SU-DHL-6 (cell line): ENCODE measurements around the gene MED31.

Experiments used
- H2AFZ ChIP-seq: fragments of 200-600 bp; sonication (generic); 2 replicates; pipeline ENCODE4 v1.6.1; 2014; ENCODE audit warnings: low read depth, mild to moderate bottlenecking, moderate library complexity, mixed read lengths, antibody characterized with exemption, low read length; ENCODE audit not compliant: severe bottlenecking
- H3F3A ChIP-seq: fragments of 200-600 bp; shearing (Covaris generic); 2 replicates; pipeline ENCODE4 v1.6.0; 2016; ENCODE audit warnings: antibody characterized with exemption, mild to moderate bottlenecking; ENCODE audit not compliant: insufficient read depth
- H3K27ac ChIP-seq: fragments of 200-600 bp; sonication (generic); 2 replicates; pipeline ENCODE4 v1.5.1; 2016; ENCODE audit warnings: low read depth, mild to moderate bottlenecking, low read length, moderate library complexity, mixed read lengths
- H3K27me3 ChIP-seq: fragments of 200-600 bp; sonication (generic), shearing (Covaris generic); 2 replicates; pipeline ENCODE4 v1.6.0; 2014; ENCODE audit warnings: mild to moderate bottlenecking, low read length
- H3K36me3 ChIP-seq: fragments of 200-600 bp; sonication (generic); 2 replicates; pipeline ENCODE4 v1.6.1; 2014; ENCODE audit warnings: mild to moderate bottlenecking, low read length, mixed read lengths
- H3K4me2 ChIP-seq: fragments of 300-600, 200-600 bp; shearing (Covaris generic), sonication (generic); 2 replicates; pipeline ENCODE4 v1.6.0; 2014; ENCODE audit warnings: low read length, low read depth, mild to moderate bottlenecking; ENCODE audit not compliant: poor library complexity, severe bottlenecking
- H3K4me3 ChIP-seq: fragments of 200-600 bp; sonication (generic); 2 replicates; pipeline ENCODE4 v1.5.1; 2014; ENCODE audit warnings: antibody characterized with exemption, low read length, mild to moderate bottlenecking, mixed read lengths; ENCODE audit not compliant: insufficient read depth, poor library complexity, severe bottlenecking
- H3K79me2 ChIP-seq: fragments of 200-600 bp; sonication (generic); 2 replicates; pipeline ENCODE4 v1.6.1; 2014; ENCODE audit warnings: mild to moderate bottlenecking, low read length, moderate library complexity; ENCODE audit not compliant: insufficient read depth
- H3K9ac ChIP-seq: fragments of 200-600 bp; sonication (generic); 2 replicates; pipeline ENCODE4 v1.7.0; 2014; ENCODE audit warnings: mild to moderate bottlenecking, low read length
- H3K9me2 ChIP-seq: fragments of 200-600 bp; sonication (generic); replicated peaks from 2 replicates; pipeline ENCODE4 v1.6.1; 2014; ENCODE audit warnings: low read length; ENCODE audit not compliant: insufficient read depth
- H3K9me3 ChIP-seq: fragments of 200-600 bp; sonication (generic); 2 replicates; pipeline ENCODE4 v1.6.1; 2014; ENCODE audit warnings: low read length, mixed read lengths; ENCODE audit not compliant: insufficient read depth
- H4K20me1 ChIP-seq: fragments of 200-600 bp; sonication (generic); 2 replicates; pipeline ENCODE4 v1.6.1; 2014; ENCODE audit warnings: low read depth, mild to moderate bottlenecking, antibody characterized with exemption, low read length, moderate library complexity, mixed read lengths
- EZH2phosphoT487 ChIP-seq: fragments of 200-600 bp; sonication (generic), shearing (Covaris generic); conservative IDR thresholded peaks from 2 replicates; pipeline ENCODE4 v1.6.1; 2018; ENCODE audit warnings: mild to moderate bottlenecking, antibody characterized with exemption, low read length, moderate library complexity, mixed read lengths
- TF ChIP-seq, protein P1 (sequence below): fragments of 200-600 bp; sonication (generic); IDR thresholded peaks from one replicate; pipeline ENCODE4 v1.5.1; 2017; ENCODE audit warnings: antibody characterized with exemption, mild to moderate bottlenecking, low read length, moderate library complexity; ENCODE audit not compliant: insufficient read depth, poor library complexity, severe bottlenecking

Gene MED31

DNA sequence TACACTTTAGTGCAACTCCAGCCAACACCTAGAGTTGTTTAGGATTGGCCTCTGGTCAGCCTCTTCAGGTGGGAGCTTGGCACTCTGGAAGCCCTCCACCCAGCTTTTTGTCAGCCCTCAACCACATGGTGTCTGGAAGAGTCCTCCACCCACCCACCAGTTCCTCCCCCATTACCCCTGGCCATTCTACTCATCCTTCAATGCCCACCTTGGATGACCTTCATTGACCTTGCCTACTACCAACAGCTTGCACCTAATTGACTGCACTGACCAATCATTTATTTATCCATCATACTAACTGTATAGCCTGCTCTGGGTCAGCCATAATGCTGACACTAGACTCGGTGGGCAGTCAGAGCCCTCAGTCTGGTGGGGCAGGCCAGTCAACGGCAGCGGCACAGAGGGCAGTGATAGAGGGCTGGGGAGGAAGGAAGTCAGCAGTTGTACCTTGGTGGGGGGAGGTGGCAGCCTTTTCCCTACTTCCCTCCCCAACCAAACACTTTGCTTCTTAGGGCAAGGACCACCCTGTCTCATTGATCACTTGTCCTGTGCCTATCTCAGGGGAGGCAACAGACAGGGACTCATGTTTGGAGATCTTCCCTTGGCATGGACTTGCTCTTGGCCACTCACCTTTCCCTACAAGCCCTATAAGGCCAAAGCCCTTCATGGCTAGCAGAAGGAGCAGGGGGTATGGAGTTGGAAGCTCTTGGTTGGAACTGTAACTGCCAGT, 32.5 kb upstream of the MED31 start:
- H3K9me3 ChIP-seq: no peaks in the 10 kb centered on the region
- H3K27me3 ChIP-seq: no peaks in the 10 kb centered on the region
- no peaks in the 10 kb centered on the region for H3K9me2 ChIP-seq
- TF ChIP-seq, protein P1, sequence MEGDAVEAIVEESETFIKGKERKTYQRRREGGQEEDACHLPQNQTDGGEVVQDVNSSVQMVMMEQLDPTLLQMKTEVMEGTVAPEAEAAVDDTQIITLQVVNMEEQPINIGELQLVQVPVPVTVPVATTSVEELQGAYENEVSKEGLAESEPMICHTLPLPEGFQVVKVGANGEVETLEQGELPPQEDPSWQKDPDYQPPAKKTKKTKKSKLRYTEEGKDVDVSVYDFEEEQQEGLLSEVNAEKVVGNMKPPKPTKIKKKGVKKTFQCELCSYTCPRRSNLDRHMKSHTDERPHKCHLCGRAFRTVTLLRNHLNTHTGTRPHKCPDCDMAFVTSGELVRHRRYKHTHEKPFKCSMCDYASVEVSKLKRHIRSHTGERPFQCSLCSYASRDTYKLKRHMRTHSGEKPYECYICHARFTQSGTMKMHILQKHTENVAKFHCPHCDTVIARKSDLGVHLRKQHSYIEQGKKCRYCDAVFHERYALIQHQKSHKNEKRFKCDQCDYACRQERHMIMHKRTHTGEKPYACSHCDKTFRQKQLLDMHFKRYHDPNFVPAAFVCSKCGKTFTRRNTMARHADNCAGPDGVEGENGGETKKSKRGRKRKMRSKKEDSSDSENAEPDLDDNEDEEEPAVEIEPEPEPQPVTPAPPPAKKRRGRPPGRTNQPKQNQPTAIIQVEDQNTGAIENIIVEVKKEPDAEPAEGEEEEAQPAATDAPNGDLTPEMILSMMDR: no peak
- no peak for TF ChIP-seq EZH2phosphoT487
- H2AFZ ChIP-seq: no peak overlapping the region
- no peak overlapping the region for H3K4me2 ChIP-seq
- no peaks in the 10 kb centered on the region for H3K36me3 ChIP-seq
- H4K20me1 ChIP-seq: no peaks in the 10 kb centered on the region
- H3K79me2 ChIP-seq: no peaks in the 10 kb centered on the region
- no peak overlapping the region for H3K4me3 ChIP-seq
- no peak overlapping the region for H3K27ac ChIP-seq
- H3K9ac ChIP-seq: no peak overlapping the region
- H3F3A ChIP-seq: no peaks in the 10 kb centered on the region

DNA sequence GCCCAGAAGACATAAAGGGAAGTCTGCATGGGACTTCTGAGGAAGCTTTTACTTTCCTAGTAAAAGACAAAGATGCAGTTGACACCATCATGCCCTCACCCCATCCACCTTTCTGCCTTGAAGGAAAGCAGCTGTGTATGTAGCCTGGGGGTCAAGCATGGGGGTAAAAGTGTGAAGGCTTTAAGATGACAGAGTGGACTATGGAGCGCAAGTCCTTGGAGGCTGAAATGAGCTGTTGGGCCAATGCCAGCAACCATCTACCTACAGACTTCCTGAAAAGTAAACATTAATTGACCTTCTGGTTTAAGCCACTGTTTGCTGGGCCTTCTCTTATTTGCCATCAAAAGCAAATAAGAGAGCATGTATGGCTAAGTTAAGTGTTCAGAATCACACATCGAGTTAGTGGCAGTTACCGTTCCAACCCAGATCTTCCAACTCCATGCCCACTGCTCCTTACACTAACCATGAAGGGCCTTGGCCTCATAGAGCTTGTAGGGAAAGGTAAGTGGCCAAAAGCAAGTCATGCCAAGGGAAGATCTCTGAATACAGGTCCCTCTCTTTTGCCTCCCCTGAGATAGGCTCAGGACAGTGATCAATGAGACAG, 31.8 kb upstream of the MED31 start:
- H3K9ac ChIP-seq: no peak overlapping the region
- H4K20me1 ChIP-seq: no peaks in the 10 kb centered on the region
- H3K4me2 ChIP-seq: no peak overlapping the region
- H3K27ac ChIP-seq: no peak overlapping the region
- no peaks in the 10 kb centered on the region for H3K27me3 ChIP-seq
- no peaks in the 10 kb centered on the region for H3K36me3 ChIP-seq
- H2AFZ ChIP-seq: no peak overlapping the region
- H3F3A ChIP-seq: no peaks in the 10 kb centered on the region
- no peak overlapping the region for H3K4me3 ChIP-seq
- no peak for TF ChIP-seq EZH2phosphoT487
- TF ChIP-seq, protein P1: no peak
- no peaks in the 10 kb centered on the region for H3K9me2 ChIP-seq
- H3K79me2 ChIP-seq: no peaks in the 10 kb centered on the region
- H3K9me3 ChIP-seq: no peaks in the 10 kb centered on the region

DNA sequence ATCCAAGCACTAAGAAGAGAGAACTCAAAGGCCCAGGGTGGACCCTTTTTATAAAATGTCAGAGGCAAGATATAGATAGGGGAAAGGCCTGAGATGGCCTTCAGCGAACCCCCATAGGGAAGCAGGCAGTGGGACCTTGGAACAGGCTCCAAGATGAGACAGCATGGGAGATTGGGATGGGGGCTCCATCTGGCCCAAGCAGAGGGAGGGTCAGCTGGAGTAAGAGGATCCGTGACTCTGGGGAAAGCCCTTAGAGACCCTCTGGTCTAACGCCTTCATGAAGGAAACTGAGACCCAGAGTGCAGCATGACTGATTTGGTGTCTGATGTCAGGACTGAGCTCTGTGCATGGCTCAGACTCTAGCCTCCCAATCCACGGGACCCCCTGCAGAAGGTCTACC, 30.9 kb upstream of the MED31 start:
- Histone ChIP-seq H3K79me2 (no peaks in the 10 kb centered on the region), H4K20me1 (no peaks in the 10 kb centered on the region), H2AFZ (no peak overlapping the region), H3K9ac (no peak overlapping the region), H3K9me2 (no peaks in the 10 kb centered on the region), H3K4me2 (no peak overlapping the region), H3K27me3 (no peaks in the 10 kb centered on the region), H3K4me3 (no peak overlapping the region), H3K27ac (no peak overlapping the region), H3F3A (no peaks in the 10 kb centered on the region), H3K36me3 (no peaks in the 10 kb centered on the region), H3K9me3 (no peaks in the 10 kb centered on the region)
- TF ChIP-seq, protein P1: no peak
- TF ChIP-seq EZH2phosphoT487: no peak
